Hepatocyte (in vitro differentiated cells): ENCODE measurements around the gene CLIC4.

ENCODE experiments used
- CTCF ChIP-seq: fragments of 200-600 bp; sonication (generic); IDR thresholded peaks from 2 replicates; pipeline ENCODE4 v1.5.1; 2016; ENCODE audit warnings: antibody characterized with exemption, mild to moderate bottlenecking; ENCODE audit not compliant: poor library complexity
- EZH2 ChIP-seq: fragments of 200-600 bp; sonication (generic); IDR thresholded peaks from 2 replicates; pipeline ENCODE4 v1.6.1; 2016; ENCODE audit warnings: antibody characterized with exemption, mild to moderate bottlenecking, borderline replicate concordance

- TF ChIP-seq CTCF (no peak), EZH2 (no peak)
Measured at GRCh38 chr1:24764439-24764838, 19.2 kb downstream of the CLIC4 start.
